GM19043 (cell line): ENCODE measurements around the gene RALGPS2.

ENCODE experiments used
- ATAC-seq: cut with Tn5 transposase; IDR thresholded peaks from one replicate; pipeline ENCODE4 v1.9.1; 2021; ENCODE audit warnings: low read depth; ENCODE audit not compliant: unreplicated experiment

Gene RALGPS2

GRCh38 chr1:178959543-178960460 is 234.8 kb downstream of the RALGPS2 start:
- ATAC-seq: no peak

DNA sequence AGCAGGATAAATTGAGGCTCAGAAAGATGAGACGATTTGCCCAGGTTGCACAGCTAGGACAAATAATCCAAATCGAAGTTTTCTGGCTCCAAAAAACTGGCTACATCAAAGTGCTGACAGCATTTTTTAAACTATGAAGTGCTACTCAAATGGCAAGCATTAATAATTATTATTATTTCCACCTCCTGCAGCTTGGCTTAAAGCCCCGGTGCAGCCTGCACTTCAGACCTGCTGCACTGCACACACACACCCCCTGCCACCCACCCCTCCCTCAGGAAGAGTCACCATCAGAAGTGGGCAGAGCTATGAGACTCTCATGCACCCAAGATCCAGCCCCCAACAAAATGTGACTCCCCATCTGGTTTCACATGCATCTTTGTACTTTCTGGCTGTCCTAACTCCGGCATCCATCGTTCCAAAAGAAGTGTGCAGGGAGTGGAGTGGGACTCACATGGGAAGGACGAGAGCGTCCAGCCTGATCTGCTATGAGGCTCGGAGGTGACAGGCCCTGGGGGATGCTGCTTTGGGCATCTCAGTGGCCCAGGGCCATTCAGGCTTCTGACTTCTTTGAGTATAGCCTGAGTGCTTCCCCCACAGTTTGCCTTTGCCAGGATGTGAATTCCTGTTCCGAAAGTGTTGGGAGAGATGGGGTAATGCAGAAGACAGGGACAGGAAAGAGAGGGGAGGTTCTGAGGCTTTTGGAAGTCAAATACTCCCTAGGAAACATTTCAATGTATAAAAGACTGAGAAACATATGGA is 235.6 kb downstream of the RALGPS2 start:
- ATAC-seq: no peak

DNA sequence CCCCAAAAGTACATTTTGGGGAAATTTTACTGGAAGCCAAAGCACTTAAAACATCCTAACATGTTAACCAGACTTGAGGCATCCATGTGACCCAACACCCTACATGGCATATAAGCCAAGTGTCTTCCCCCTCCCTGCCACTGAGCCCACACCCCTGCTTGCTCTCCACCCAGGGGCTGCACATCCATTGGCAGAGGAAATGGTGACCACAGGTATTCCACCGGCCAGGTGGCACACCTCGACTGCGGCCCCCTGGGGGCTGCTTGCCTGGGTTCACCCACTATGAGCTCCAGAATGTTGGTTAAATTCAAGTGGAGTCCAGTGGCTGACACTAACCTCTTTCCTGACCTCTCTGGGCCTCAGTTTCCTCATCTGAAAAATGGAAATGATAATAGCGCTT is 236.3 kb downstream of the RALGPS2 start:
- no peak for ATAC-seq

DNA sequence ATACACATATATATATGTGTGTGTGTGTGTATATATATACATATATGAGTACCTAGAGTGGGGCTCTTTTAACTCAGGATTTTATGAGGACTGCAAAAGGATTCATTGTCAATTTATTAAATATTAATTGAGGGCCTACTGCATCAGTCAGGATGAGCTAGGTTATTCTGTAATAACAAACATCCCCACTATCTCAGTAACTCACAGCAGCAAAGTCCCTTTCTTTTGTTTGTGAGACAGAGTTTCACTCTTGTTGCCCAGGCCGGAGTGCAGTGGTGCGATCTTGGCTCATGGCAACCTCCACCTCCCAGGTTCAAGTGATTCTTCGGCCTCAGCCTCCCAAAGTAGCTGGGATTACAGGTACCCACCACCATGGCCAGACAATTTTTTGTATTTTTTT is 236.8 kb downstream of the RALGPS2 start:
- no peak for ATAC-seq

- ATAC-seq: no peak
Measured at GRCh38 chr1:178962853-178963711, 238.0 kb downstream of the RALGPS2 start.

DNA sequence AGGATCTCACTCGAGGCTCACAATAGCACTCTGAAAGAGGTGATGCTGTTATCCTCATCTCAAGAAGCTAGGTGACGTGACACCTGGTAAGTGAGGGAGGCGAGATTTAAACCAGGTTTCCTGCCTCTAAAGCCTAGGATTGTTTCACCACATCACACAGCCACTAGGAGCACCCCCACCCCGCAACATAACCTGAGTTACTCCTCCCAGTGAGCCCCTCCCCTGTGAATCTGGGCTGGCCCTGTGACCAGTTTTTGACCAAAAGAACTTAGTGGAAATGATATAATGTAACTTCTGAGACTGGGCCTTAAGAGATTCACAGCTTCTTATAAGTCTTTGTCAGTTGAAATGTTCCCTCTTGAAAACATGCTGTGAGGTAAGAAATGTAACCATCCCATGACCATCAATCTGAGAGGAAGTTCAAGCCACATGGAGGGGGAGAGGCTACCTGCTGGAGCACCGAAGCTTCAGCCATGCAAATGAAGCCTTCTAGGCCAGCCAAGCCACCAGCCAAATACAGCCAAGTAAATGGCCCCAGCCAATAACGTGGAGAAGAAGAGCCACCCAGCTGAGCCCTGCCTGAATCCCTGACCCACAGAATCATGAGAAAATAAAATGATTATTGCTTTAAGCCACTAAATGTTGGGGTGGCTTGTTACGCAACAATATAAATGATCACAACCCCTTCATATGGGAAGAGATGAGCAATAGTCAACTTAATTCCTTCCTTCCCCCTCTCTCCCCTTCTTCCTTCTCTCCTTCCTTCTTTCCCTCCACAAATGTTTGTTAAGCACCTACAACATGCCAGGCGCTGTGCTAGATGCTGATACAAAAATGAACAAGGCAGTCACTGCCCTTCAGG is 239.7 kb downstream of the RALGPS2 start:
- ATAC-seq: no peak

GRCh38 chr1:178966312-178966711 is 241.3 kb downstream of the RALGPS2 start:
- ATAC-seq: no peak

DNA sequence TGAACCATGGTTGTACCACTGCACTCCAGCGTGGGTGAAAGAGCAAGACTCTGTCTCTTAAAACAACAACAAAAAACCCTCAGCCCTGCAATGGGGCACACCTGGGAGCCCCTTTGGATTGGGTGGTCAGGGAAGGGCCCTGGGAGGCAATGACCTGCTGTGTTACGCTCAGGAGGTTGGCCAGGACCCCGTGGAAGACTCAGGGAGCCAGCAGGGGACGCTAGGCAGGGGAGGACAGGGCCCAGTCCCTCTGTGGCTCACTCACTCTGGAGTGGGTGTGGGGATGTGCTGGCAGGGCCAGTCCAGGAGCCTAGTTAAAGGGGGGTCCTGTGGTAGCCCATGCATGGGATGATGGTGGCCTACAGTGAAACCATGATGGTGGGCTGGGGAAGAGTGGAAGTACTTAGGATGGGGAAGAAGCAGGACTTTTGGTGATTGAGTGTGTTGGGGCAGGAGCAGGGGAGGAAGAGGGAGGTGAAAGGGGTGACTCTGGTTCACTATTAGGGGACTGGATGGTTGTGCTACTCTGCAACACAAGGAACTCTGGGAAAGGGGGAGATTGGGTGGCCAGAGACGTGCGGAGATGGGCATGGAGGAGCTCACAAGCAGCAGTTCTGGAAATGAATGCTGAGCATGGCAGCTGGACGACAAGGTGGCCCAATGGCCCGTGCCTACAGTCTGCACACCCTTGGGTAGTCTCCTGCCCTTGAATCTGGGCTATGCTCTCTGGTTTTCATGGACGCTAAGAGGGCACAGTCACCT is 244.4 kb downstream of the RALGPS2 start:
- no peak for ATAC-seq

DNA sequence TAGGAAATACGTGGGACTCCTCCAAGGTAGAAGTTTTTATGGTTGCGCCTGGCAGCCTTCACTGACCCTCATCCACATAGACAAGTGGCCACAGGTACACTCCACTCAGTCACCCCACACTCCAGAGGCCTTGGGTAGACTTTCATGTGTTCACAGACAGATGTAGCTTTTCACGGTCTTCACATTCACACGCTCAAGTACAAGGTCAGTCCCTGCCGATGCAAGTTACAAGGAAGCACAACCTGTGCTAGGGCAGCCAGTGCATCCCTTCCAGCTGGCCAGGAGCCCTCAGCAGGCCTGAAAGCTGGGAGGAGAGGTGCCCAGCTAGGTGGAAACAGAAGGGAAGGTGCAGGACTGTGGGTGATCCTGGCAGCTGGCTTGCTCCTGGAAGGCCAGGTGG is 245.1 kb downstream of the RALGPS2 start:
- ATAC-seq: no peak
